HG02943 (cell line): ENCODE measurements around the gene ADAMTSL3.

Experiments used
- ATAC-seq: cut with Tn5 transposase; IDR thresholded peaks from one replicate; pipeline ENCODE4 v1.9.1; 2021; ENCODE audit warnings: mild to moderate bottlenecking, low read depth, moderate library complexity; ENCODE audit not compliant: unreplicated experiment

ADAMTSL3 gene

GRCh38 chr15:83816124-83816883 lies 162.4 kb downstream of the ADAMTSL3 start:
- ATAC-seq: no peak

GRCh38 chr15:83818591-83818990 lies 164.7 kb downstream of the ADAMTSL3 start:
- no peak for ATAC-seq

GRCh38 chr15:83830381-83830780 lies 176.5 kb downstream of the ADAMTSL3 start:
- ATAC-seq: no peak

- no peak for ATAC-seq
Observed at GRCh38 chr15:83833569-83833968, 179.6 kb downstream of the ADAMTSL3 start.

- ATAC-seq: no peak
Observed at GRCh38 chr15:83835479-83835878, 181.6 kb downstream of the ADAMTSL3 start.

- ATAC-seq: no peak
Observed at GRCh38 chr15:83837945-83838571, 184.1 kb downstream of the ADAMTSL3 start.

GRCh38 chr15:83838763-83839162 lies 184.8 kb downstream of the ADAMTSL3 start:
- ATAC-seq: no peak

GRCh38 chr15:83842281-83842680 lies 188.4 kb downstream of the ADAMTSL3 start:
- no peak for ATAC-seq

GRCh38 chr15:83843471-83843871 lies 189.5 kb downstream of the ADAMTSL3 start:
- ATAC-seq: no peak

- no peak for ATAC-seq
Observed at GRCh38 chr15:83844742-83845141, 190.8 kb downstream of the ADAMTSL3 start.

GRCh38 chr15:83845230-83845629 lies 191.3 kb downstream of the ADAMTSL3 start:
- no peak for ATAC-seq

GRCh38 chr15:83846847-83847246 lies 192.9 kb downstream of the ADAMTSL3 start:
- no peak for ATAC-seq

GRCh38 chr15:83848315-83849050 lies 194.6 kb downstream of the ADAMTSL3 start:
- no peak for ATAC-seq

- ATAC-seq: no peak
Observed at GRCh38 chr15:83850015-83850414, 196.1 kb downstream of the ADAMTSL3 start.

- ATAC-seq: no peak
Observed at GRCh38 chr15:83850501-83851245, 196.8 kb downstream of the ADAMTSL3 start.

GRCh38 chr15:83853232-83853631 lies 199.3 kb downstream of the ADAMTSL3 start:
- no peak for ATAC-seq

- ATAC-seq: no peak
Observed at GRCh38 chr15:83854321-83854720, 200.4 kb downstream of the ADAMTSL3 start.

GRCh38 chr15:83854950-83855707 lies 201.2 kb downstream of the ADAMTSL3 start:
- no peak for ATAC-seq

GRCh38 chr15:83855956-83856355 lies 202.0 kb downstream of the ADAMTSL3 start:
- no peak for ATAC-seq
